Amniotic stem cell (primary cell): ENCODE data around the gene UBE2E1.
A peak's percentile ranks its signal among the peaks of the same experiment; 100 is the strongest.

Source experiments
- DNase-seq: peaks from one replicate; lab custom pipeline; 2025; lab: John Stamatoyannopoulos, UW

UBE2E1 gene

DNA sequence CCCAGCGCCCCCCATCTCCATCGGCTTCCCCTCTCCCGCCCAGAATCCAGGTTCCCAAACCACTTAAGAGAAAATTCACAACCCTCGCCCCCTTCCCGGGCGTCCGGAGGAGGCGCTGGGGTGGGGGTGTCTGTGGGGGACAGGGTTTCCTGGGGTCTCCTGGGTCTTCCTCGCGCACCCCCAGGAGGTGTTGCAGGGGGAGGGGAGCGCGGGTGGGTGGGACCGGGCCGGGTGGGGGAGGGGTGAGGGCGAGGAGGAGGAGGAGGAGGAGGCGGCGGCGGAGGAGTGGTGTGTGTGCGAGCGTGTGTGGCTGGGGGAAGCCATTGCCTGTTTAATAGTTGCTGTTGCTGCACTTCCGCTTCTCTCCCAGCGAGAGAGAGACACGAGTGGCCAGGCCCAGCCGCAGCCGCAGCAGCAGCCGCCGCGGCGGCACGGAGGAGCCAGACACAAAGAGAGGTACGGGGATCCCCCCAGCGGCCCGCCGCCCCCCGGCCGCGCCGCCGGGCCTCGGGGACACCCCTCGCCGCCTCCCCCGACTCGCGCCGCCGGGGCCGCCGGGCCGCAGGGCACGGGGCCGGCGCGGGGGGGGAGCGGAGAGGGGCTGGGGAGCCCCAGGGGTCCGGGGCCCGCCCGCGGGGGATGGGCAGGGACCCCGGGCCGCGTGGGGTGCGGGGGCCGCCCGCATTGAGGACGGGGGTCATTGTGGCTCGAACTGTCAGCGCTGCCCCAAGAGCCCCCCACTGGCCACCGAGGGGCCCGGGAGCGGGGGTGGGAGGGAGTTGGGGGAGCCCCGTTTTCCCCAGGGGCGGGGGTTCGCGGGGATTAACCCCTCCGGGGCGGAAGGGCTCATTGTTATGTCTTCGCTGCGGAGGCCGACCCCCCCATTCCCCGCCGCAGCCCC is at the start of gene UBE2E1:
UBE2E1 (plus strand) TSS at position 323 of the 901 bp plus-strand sequence. CDS start 1,315 bp downstream, outside the sequence.
- DNase-seq, result peak; percentile 38

DNA sequence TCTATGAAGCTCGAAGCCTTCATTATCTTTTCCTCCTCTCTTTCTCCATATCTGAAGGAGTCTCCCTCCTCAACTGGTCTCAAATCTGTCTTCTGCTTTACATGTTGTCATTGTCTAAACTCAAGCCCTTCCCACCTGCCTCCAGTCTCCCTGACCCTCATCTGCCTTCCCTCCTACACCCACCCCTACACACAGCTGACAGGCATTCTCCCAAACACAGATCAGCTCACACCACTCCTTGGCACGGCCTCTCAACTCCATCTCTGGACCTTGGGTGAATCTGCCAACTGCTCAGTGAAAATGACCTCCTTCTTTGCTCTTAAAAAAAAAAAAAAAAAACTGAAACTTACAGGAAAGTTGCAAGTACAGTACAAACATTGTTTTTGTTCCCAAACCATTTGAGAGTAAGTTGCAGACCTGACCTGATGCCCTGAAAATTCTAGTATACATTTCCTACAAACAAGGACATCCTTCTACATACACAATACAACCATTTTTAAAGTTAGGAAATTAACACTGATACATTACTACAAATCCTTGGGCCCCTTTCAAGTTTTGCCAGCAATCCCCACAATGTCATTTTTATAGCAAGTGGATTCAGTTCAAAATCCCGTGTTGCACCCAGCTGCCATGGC is 49.4 kb upstream of the UBE2E1 start:
- no peak for DNase-seq

DNA sequence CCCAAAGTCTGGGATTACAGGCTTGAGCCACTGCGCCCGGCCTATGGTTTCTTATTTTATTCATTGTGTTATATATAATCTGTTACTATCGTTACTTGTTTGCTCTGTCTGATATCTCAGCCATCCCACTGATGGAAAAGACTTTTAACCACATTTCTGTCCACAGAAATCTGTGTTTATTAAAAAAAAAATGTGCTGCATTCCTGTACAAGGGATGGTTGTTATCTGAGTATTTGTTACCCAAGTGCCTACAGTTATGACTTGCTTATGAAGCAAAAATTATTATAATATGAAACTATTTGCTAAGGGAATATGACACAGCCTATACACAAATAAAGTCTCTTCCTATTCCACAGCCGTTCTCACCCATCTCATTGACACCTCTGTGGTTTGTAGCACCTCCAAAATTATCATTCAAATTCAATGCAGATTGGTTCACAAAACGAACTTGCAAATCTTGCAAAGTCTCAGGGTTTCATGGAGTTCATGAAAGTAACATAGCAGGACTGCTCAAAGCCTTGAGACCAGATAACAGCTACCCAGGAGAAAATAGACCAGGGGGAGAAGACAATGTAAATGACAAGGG is 47.4 kb upstream of the UBE2E1 start:
- DNase-seq, result no peak

DNA sequence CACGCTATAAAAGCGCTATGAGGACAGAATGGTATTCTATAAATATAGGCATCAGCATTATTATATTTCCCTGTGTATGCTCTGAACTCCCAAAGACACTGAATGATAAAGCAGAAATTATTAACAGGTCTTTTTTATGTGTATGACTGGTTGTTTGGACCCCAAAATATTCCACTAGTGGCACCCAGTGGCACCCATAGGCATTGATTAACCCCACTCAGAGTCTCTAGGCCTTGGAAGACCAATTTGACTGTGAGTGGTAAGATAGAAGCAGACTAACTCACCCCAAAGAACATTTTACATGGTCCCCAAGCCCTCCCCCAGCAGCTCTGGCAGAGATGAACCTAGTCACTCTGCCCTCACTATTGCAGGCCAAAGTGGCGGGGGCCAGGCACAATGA is 45.4 kb upstream of the UBE2E1 start:
- DNase-seq, result no peak

DNA sequence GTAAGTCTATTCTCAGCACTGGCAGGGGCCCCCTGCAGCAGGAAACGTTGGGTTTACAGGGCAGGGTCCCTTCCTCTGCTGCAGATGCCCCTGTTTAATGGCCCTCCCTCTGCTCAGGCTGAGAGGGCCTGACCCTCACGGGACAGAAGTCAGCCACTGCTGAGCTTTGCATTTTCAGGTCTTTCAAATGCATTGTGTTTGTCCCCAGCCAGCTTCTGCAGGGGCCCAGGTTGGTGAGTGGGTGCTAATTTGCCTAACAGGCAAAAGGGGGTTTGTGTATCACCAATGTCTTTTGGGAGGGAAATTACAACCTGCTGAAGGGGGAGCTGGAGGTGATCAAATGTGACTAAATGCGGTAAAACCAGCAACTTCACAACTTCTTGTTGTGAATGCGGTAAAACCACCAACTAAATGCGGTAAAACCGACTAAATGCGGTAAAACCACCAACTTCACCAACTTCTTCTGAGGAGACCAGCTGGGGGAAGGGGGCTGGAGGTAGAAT is 44.8 kb upstream of the UBE2E1 start:
- DNase-seq, result no peak

DNA sequence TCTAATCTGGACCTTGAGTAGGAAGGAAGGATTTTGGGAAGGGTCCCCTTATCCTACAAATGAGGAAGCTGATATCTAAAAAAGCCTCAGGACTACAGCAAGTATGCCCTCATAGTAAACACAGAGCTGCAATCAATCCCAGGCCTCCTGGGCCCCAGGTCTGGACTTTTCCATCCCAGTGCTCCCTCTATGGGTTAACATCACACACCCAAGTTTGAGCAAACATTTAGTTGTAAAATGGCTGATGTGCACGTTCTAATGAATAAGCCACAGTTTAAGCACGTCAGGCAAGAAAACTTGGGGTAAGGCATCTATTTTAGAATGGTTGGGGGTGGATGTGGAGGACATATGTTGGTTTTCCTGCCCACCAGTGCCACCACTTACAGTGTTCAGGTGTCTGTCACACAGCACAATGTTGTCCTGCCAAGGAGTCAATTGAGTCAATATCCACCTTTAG is 44.3 kb upstream of the UBE2E1 start:
- DNase-seq, result no peak

DNA sequence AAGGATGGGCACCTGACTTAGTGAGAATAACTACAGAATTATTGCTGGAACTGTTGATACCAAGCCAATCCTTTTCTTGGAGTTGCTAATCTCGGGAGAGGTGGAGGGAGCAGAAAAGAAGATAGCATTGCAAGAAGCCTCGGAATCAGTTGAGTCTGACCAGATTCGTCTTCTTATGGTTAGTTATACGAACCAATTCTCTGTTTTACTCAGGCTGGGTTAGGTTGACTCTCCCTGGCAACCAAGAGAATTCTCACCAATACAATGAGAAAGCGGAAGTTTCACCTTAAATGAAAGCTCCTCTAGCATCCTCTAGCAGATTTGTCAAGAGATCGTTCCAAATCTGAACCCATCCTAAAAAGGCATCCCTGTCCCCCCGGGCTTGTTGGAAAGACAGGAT is 43.5 kb upstream of the UBE2E1 start:
- no peak for DNase-seq

DNA sequence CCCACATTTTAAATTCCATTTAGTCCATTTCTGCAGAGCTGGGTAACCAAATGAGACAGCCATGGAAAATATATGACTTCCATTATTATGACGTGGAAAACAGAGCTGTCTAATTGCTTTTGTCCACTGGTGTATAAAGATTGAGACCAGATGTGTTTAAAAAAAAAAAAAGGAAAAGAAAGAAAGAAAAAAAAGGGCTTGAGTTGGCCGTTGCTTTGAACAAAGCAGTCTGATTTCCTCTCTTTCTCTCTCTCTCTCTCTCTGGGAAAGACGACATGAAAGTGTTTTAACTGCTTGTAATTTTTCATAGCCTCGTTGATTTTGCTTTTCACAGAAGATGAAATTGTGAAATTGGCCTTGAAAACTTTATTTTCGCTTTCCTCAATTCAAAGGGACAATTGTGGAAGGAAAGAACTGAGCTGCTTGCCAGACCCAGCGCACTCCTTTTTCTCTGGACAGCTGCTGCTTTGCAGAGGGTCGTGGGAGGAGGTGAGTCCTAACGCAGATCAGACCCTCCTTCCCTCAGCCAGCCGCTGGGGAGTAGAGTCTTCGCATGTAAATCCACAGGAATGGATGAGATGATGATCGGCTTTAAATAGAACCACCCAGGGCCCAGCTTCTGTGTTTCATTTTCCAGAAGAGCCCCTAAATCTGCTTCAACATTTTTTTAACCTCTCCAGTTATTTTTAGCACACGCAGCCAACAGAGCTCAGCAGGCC is 42.8 kb upstream of the UBE2E1 start:
- no peak for DNase-seq

DNA sequence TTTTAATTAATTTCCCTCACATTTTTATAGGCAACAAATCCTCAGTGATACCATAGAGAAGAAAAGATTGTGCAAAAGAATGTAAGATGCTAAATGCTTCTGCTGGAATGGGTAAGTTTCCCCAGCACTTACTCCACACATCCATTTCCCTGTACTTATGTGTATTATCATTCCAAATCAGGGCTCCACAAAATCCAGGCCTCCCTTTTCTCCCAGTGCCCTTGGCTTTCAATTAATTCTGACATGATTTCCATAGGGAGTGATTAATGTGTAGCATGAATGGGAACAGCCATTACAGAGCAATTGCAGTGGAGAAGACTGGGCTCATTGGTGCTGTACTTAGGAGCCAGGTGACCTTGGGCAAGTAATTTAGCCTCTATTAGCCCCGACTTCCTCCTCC is 41.3 kb upstream of the UBE2E1 start:
- no peak for DNase-seq

DNA sequence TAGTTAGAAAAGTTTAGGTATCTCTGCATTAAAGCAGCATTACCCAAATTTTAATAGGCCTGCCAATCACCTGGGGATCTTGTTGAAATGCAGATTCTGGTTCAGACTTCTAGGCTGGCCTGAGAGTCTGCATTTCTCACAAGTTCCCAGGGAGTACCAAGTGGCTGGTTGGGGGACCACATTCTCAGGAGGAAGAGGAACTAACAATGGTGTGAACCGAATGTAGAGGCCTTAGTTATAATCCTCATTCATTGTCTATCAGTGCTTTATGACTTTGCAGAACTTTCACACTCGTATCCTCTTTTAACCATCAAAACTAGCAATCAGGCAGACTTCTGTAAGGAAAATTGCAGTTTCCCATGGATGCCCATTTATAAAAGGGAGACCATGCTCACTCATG is 38.2 kb upstream of the UBE2E1 start:
- no peak for DNase-seq

DNA sequence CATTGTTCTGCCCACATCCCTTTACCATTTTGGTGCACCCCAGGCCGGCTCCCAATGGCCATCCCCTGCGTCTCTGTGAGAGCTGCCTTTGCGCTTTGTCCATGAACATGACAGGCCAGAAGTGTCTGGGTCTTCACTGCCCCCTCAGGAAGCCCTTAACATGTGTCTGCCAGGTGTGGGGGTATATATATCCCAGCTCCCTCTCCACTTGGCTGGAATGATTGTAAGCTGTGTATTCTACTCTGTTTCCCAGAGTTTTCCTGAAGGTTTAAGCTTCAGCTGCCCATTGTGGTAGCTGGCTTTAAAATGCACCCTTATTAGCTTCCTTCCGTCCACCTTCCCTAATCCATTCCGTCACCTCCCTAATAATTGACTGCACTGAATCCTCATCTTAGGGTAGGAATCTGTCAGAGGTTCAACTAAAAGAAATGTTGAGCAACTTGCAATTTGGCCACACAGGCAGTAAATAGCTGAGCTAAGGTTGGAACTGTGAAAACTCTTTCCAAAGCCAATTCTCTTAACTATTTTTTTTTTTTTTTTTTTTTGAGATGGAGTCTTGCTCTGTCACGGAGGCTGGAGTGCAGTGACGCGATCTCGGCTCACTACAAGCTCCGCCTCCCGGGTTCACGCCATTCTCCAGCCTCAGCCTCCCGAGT is 30.4 kb upstream of the UBE2E1 start:
- DNase-seq, result no peak

DNA sequence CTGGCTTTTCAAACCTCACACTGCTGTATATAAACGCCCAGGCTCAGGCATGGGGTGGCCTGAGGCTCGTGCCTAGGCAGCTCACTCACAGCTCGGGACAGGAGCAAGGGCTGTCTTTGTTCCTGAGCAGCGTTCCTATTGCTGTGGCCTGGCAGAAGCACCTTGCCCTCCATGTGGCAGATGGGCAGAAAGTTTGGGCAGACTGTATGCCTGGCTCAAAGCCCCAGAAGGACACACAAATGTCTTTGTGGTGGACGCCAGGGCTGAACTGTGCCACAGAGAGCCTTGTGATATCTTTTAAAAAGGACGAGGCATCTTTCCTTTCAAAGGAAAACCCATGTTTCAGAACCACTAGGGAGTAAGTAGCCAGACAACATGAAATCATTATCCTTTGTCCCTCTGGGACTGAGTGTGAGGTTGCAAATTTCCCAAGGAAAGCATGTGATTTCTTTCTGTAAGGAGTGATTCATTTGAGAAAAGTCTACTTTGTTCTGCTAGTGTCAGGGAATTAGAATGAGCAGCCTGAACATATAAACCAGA is 29.3 kb upstream of the UBE2E1 start:
- DNase-seq, result no peak

DNA sequence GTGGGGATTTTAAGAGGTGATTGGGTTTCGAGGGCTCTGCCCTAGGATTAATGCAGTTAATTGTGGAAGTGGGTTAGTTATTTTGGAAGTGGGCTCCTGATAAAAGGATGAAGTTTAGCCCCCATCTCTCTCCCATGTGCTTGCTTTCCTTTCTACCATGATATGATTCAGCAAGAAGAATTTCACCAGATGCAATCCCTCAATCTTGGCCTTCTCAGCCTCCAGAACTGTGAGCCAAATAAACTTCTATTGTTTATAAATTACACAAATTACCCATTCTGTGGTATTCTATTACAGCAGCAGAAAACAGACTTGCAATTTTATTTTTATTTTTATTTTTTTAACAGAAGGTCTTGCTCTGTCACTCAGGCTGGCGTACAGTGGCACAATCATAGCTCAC is 27.3 kb upstream of the UBE2E1 start:
- no peak for DNase-seq

DNA sequence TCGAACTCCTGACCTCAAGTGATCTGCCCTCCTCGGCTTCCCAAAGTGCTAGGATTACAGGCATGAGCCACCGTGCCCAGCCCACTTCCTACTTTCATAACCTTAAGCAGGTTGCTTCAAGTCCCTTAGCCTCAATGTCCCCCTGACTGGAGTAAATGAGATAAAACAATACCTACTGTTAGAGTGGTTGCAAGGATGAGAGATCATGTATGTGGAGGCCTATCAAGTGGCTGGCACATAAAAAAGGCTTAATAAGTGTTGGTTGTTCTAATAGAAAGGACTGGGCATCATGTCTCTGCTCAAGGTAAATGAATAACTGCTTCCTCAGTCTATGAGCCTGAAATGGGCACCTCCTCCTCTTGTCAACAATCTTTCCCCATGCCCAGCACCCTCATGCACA is 25.9 kb upstream of the UBE2E1 start:
- no peak for DNase-seq

DNA sequence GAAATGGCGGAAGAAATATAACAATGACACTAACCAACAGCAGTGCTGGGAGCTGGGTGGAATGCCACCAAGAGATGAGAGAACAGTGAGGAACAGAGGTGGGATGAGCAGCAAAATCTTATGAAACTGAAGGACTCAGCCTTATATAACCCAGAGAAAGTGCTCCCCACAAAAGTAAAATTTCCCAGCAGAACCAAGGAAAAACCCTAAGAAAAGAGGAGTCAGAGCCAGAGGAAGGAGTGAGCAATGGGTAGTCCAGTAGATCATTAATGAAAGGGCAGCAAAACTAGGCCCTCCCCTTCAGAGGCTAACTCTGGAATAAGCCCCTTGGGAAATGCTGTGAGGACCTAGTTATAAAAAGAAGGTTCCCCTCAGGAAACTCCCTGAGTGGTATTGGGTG is 24.7 kb upstream of the UBE2E1 start:
- no peak for DNase-seq

DNA sequence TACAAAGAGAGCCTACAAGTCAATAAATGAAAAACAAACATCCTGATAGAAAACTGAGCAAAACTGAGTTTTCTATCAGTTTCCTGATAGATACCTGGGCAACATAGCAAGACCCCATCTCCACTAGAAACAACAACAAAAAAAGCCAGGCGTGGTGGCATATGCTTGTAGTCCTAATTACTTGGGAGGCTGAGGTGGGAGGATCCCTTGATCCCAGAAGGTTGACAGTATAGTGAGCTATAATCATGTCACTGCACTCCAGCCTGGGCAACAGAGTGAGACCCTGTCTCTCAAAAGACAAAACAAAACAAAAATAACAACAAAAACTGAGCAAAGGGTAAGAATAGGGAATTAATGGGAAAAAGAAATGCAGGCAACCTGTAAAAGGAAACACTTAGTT is 23.9 kb upstream of the UBE2E1 start:
- no peak for DNase-seq

DNA sequence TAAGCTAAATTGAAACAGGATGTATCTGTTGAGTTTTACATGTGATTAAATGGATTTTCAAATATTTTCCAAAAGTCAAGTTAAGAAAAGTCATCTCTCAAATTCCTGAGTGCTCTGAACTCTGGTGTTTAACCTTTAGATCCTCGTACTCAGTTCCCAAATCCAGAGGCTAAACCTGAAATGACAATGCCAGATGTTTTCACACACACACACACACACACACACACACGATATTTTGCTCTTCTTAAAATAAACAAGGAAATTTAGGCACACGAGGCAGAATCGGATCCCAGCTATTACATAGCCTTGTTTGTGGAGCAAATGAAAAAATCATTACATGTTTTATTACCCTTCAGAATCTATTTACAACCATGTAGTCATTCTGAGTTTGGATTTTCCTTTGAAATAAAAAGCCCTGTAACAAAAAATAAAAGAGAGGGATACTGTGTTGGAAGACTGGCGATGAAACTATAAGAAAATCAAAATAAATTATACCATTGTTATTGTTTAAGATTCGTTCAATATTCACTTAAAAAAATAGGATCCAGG is 20.6 kb upstream of the UBE2E1 start:
- DNase-seq, result no peak

DNA sequence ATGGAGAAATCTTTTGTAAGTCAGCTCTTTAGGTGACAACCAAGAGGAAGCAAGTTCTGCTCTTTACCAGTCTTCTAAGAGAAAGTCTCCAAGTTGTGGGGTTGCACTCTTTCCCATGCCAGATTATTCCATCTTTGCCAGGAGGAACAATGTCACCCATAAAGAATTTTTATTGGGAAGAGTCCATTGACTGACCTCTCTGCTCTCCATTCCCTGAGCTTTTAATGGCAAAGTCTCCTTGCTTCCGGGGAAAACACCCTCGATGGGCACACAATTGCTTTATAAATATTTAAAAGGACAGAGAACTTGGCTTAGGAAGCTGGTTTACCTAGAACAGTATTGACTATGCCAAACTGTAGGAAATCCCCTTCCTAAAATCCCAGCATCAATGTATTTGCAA is 19.9 kb upstream of the UBE2E1 start:
- no peak for DNase-seq

DNA sequence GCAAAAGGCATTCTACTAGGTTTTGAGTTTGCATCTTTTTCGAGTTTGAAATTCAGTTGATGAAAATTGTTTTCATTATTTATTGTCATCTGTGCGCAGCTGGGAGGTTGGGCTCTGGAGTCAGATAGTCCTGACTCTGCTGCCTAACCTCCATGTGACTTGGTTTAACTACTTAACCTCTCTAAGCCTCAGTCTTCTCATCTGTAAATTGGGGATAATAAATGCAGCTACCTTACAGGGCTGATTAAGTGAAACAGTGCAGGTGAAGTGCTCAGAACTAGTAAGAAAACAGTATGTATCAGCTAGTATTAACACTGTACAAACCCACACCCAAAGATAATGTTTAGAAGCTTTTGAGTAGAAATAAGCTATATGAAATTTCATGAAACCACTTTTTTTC is 14.1 kb upstream of the UBE2E1 start:
- no peak for DNase-seq

DNA sequence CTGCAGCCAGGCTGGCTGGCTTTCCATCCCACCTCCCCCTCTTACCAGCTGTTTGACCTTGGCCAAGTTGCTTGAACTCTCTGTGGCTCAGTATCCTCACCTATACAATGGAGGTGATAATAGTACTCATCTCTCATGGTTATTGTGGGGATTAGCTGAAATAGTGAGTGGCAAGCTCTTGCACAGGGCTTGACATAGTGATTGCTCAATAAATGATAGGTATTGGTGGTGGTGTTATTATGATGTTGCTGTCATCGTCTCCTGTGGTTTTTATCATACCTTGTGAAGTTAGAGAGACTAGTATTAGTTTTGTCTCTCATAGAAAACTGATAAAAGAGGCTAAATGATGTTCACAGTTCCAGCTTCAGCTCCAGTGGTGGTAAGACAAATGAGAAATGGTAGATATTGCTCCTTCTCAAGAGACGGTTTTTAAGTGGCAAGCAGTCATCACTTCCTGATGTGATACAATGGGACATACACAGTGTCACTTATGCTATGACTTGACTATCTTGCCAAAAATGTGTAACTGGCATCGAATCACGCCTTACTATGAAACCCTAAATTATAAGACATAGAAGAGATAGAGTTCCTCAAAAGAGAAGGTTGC is 12.1 kb upstream of the UBE2E1 start:
- no peak for DNase-seq

DNA sequence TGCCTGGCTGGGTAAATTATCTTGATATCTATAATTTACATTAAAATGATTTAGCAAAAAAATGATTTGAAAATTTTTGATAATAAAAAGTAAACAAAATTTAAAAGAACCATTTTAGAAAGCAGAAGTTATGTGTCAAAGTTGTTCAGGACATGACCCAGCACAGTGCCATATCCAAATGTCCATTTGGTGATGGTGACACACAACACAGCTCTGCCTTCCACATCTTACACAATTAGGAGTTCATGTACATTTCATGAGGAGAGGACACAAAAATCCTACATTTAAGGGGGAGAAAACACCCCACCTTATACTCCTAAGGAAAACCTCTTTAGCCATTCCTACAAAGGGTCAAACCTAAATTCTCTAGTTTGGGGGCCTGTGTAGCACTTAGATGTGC is 10.7 kb upstream of the UBE2E1 start:
- DNase-seq, result no peak
